WTC11 (cell line): Measurements from ENCODE around the gene HOXB6. TPM values are rescaled to one million over a fixed set of nuclear protein-coding genes. Genes with fewer than 3 reads are reported as not detected.

Experiments used
- ATAC-seq: fragments of 200-7000 bp; cut with Tn5 transposase; 2 replicates; pipeline ENCODE4 v1.10.0; 2021; ENCODE audit warnings: mild to moderate bottlenecking, moderate library complexity
- CTCF ChIA-PET: fragments of 300-600 bp; sonication (Branson Sonifier 250); formaldehyde crosslinking; loops from one replicate; lab custom pipeline; 2021; ENCODE audit warnings: antibody characterized with exemption; lab: Charles Lee
- POLR2A ChIA-PET: fragments of 350-600 bp; sonication (Branson Sonifier 250); formaldehyde crosslinking; loops from one replicate; lab custom pipeline; 2021; ENCODE audit warnings: antibody characterized with exemption; lab: Charles Lee
- DNase-seq: peaks from one replicate; pipeline ENCODE4 v3.0.0; 2021; ENCODE audit warnings: low spot score
- H3K27ac Mint-ChIP-seq: 2 replicates; pipeline ENCODE4 v1.8.0; 2021; ENCODE audit warnings: mixed read lengths
- H3K27me3 Mint-ChIP-seq: 2 replicates; pipeline ENCODE4 v1.8.0; 2021; ENCODE audit warnings: low read depth, mild to moderate bottlenecking, moderate library complexity, mixed read lengths
- H3K36me3 Mint-ChIP-seq: 2 replicates; pipeline ENCODE4 v1.8.0; 2021; ENCODE audit warnings: mixed read lengths
- H3K4me1 Mint-ChIP-seq: 2 replicates; pipeline ENCODE4 v1.8.0; 2022; ENCODE audit warnings: mixed read lengths
- H3K4me3 Mint-ChIP-seq: 2 replicates; pipeline ENCODE4 v1.8.0; 2021; ENCODE audit warnings: mild to moderate bottlenecking, moderate library complexity, mixed read lengths
- H3K9me3 Mint-ChIP-seq: 2 replicates; pipeline ENCODE4 v1.8.0; 2021; ENCODE audit warnings: mixed read lengths
- MYBL2 ChIP-seq: sonication (generic); formaldehyde crosslinking; IDR thresholded peaks from 2 replicates; pipeline ENCODE4 v1.8.1; 2023; ENCODE audit warnings: mild to moderate bottlenecking, moderate library complexity, missing genetic modification reagents
- NFE2L1 ChIP-seq: sonication (generic); formaldehyde crosslinking; IDR thresholded peaks from 2 replicates; pipeline ENCODE4 v1.8.1; 2023; ENCODE audit warnings: missing genetic modification reagents
- SMAD3 ChIP-seq: sonication (generic); formaldehyde crosslinking; IDR thresholded peaks from 2 replicates; pipeline ENCODE4 v1.8.0; 2022; ENCODE audit warnings: missing genetic modification reagents, mild to moderate bottlenecking, borderline replicate concordance
- SMAD4 ChIP-seq: sonication (generic); formaldehyde crosslinking; IDR thresholded peaks from 2 replicates; pipeline ENCODE4 v1.8.0; 2022; ENCODE audit warnings: mild to moderate bottlenecking, missing genetic modification reagents
- TCF7 ChIP-seq: sonication (generic); formaldehyde crosslinking; IDR thresholded peaks from 2 replicates; pipeline ENCODE4 v1.8.0; 2022; ENCODE audit warnings: mild to moderate bottlenecking, low read depth, missing genetic modification reagents, moderate library complexity
- TP53 ChIP-seq: sonication (generic); formaldehyde crosslinking; IDR thresholded peaks from 2 replicates; pipeline ENCODE4 v1.8.1; 2023; ENCODE audit warnings: mild to moderate bottlenecking, missing genetic modification reagents
- ZNF138 ChIP-seq: sonication (generic); formaldehyde crosslinking; conservative IDR thresholded peaks from 2 replicates; pipeline ENCODE4 v1.8.1; 2022; ENCODE audit warnings: mild to moderate bottlenecking, moderate library complexity, missing genetic modification reagents
- ZNF416 ChIP-seq: fragments of 250-450 bp; sonication (Bioruptor Pico); IDR thresholded peaks from 2 replicates; pipeline ENCODE4 v1.9.0; 2021; ENCODE audit warnings: mild to moderate bottlenecking, inconsistent platforms
- total RNA-seq: library from RNA; stranded (reverse); gene quantifications from 3 replicates; pipeline ENCODE4 v1.2.3, GENCODE V29; 2021
- TF ChIP-seq, protein P1 (sequence below): fragments of 250-450 bp; sonication (Bioruptor Pico); IDR thresholded peaks from 2 replicates; pipeline ENCODE4 v1.9.0; 2021; ENCODE audit warnings: mild to moderate bottlenecking
- TF ChIP-seq, protein P2 (sequence below): sonication (generic); formaldehyde crosslinking; IDR thresholded peaks from 2 replicates; pipeline ENCODE4 v1.8.1; 2022; ENCODE audit warnings: mild to moderate bottlenecking, missing genetic modification reagents, moderate library complexity, borderline replicate concordance
- TF ChIP-seq, protein P3 (sequence below): fragments of 250-450 bp; sonication (Bioruptor Pico); IDR thresholded peaks from 2 replicates; pipeline ENCODE4 v2.1.2; 2022; ENCODE audit warnings: mild to moderate bottlenecking, moderate library complexity
- TF ChIP-seq, protein P4 (sequence below): sonication (generic); formaldehyde crosslinking; IDR thresholded peaks from 2 replicates; pipeline ENCODE4 v1.8.1; 2022; ENCODE audit warnings: low read depth, missing genetic modification reagents, borderline replicate concordance
- TF ChIP-seq, protein P5 (sequence below): fragments of 250-450 bp; sonication (Bioruptor Pico); conservative IDR thresholded peaks from 2 replicates; pipeline ENCODE4 v1.9.0; 2021; ENCODE audit warnings: mild to moderate bottlenecking
- TF ChIP-seq, protein P6 (sequence below): sonication (generic); formaldehyde crosslinking; IDR thresholded peaks from 2 replicates; pipeline ENCODE4 v1.8.1; 2023; ENCODE audit warnings: mild to moderate bottlenecking, missing genetic modification reagents
- TF ChIP-seq, protein P7 (sequence below): sonication (generic); formaldehyde crosslinking; IDR thresholded peaks from 2 replicates; pipeline ENCODE4 v1.8.0; 2022; ENCODE audit warnings: mild to moderate bottlenecking, missing genetic modification reagents
- TF ChIP-seq, protein P8 (sequence below): sonication (generic); formaldehyde crosslinking; IDR thresholded peaks from 2 replicates; pipeline ENCODE4 v1.8.0; 2022; ENCODE audit warnings: mild to moderate bottlenecking, missing genetic modification reagents
- TF ChIP-seq, protein P9 (sequence below): sonication (generic); formaldehyde crosslinking; IDR thresholded peaks from 2 replicates; pipeline ENCODE4 v1.8.1; 2023; ENCODE audit warnings: mild to moderate bottlenecking, missing genetic modification reagents
- TF ChIP-seq, protein P10 (sequence below): sonication (generic); formaldehyde crosslinking; IDR thresholded peaks from 2 replicates; pipeline ENCODE4 v1.8.0; 2022; ENCODE audit warnings: missing genetic modification reagents

The HOXB6 gene
- total RNA-seq, 1 experiment from 2014 or later: not detected

DNA sequence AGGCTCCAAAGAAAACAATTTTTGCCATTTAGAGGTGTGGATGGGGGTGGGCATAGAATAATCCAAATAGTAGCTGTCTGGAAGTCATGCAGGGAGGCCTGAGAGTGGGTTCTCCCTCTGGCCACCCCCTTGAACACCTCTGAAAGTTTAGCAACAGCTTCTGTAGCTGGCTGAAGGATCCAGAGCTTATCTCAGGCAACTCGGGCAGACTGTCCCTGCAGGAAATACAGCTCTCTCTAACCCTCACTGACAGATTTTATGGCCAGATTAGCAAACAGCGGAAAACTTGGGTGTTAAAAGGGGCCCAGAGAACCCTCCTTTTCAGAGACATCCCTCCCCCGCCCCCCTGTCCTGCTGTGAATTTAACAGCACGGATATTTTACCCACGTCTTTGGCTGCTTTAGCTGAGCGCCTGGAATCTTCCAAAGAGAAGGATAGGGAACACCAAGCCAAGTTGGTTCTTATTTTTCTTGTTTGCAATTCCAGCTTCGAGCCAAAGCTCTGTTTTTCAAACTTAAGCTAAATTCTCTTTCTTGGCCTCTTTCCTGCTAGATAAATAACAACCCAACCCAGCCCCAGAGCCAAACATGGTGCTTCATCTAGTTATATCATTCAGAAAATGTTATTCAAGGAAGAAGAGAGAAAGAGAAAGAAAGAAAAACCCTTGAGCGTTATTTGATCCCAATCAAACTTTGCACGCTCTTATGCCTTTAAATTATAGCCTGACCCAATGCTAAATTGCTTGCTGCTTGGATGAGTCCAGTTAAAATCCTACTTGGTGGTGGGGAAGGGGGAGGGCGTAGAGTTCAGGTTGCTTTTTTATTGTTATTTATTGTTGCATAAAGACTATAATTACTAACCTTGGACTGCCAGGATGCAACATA lies 57.6 kb downstream of the HOXB6 start:
- POLR2A ChIA-PET: interaction anchor here (0.5 to 1.0 kb wide), 2 partner anchors 18 to 163 kb away, joined by 3 to 4 read pairs; no protein-coding TSS in a partner anchor
- CTCF ChIA-PET: interaction anchor here (0.6 to 2.3 kb wide), 11 partner anchors 17 to 286 kb away, joined by 3 to 8 read pairs (median 4); no protein-coding TSS in a partner anchor
- Mint-ChIP-seq H3K27me3 (peaks cover 99% of the 10 kb centered on the region; the same call in 1 of the 2 replicates), H3K36me3 (no peaks in the 10 kb centered on the region), H3K4me3 (peak overlapping the region; percentile 41), H3K4me1 (peaks cover 74% of the 10 kb centered on the region), H3K27ac (no peak overlapping the region), H3K9me3 (no peaks in the 10 kb centered on the region)
- ATAC-seq: no peak
- no peak for DNase-seq
- TF ChIP-seq, protein P1, sequence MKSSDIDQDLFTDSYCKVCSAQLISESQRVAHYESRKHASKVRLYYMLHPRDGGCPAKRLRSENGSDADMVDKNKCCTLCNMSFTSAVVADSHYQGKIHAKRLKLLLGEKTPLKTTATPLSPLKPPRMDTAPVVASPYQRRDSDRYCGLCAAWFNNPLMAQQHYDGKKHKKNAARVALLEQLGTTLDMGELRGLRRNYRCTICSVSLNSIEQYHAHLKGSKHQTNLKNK: no peak
- TF ChIP-seq, protein P2, sequence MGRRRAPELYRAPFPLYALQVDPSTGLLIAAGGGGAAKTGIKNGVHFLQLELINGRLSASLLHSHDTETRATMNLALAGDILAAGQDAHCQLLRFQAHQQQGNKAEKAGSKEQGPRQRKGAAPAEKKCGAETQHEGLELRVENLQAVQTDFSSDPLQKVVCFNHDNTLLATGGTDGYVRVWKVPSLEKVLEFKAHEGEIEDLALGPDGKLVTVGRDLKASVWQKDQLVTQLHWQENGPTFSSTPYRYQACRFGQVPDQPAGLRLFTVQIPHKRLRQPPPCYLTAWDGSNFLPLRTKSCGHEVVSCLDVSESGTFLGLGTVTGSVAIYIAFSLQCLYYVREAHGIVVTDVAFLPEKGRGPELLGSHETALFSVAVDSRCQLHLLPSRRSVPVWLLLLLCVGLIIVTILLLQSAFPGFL (CRISPR knock-in tag): no peak
- TF ChIP-seq NFE2L1 (CRISPR knock-in tag): no peak
- TF ChIP-seq, protein P3, sequence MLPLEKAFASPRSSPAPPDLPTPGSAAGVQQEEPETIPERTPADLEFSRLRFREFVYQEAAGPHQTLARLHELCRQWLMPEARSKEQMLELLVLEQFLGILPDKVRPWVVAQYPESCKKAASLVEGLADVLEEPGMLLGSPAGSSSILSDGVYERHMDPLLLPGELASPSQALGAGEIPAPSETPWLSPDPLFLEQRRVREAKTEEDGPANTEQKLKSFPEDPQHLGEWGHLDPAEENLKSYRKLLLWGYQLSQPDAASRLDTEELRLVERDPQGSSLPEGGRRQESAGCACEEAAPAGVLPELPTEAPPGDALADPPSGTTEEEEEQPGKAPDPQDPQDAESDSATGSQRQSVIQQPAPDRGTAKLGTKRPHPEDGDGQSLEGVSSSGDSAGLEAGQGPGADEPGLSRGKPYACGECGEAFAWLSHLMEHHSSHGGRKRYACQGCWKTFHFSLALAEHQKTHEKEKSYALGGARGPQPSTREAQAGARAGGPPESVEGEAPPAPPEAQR (CRISPR knock-in tag): no peak
- TF ChIP-seq, protein P4, sequence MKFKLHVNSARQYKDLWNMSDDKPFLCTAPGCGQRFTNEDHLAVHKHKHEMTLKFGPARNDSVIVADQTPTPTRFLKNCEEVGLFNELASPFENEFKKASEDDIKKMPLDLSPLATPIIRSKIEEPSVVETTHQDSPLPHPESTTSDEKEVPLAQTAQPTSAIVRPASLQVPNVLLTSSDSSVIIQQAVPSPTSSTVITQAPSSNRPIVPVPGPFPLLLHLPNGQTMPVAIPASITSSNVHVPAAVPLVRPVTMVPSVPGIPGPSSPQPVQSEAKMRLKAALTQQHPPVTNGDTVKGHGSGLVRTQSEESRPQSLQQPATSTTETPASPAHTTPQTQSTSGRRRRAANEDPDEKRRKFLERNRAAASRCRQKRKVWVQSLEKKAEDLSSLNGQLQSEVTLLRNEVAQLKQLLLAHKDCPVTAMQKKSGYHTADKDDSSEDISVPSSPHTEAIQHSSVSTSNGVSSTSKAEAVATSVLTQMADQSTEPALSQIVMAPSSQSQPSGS (CRISPR knock-in tag): no peak
- TF ChIP-seq, protein P5, sequence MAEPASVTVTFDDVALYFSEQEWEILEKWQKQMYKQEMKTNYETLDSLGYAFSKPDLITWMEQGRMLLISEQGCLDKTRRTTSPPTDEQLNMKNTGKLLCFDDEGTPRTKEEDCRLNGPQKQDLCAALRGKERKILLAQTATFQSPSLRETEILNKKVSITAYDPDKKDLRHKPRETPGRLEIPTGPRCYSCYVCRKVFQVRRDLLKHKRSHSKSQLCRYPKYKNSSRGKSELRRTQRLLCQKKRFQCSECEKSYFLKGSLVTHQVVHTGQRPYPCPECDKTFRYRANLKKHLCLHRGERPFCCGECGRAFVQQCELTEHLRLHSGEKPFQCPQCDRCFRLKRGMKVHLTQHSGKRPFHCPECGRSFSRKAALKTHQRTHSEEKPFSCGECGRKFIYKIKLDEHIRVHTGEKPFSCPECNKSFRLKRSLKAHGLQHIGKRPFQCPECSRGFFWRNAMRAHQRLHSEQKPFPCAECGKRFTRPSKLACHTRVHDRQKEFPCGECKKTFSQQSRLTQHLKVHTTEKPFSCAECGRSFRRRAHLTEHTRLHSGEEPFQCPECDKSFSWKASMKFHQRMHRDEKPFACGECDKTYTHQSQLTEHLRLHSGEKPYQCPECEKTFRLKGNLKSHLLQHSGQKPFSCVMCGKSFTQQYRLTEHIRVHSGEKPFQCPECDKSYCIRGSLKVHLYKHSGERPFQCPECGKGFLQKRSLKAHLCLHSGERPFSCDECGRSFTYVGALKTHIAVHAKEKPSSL (CRISPR knock-in tag): no peak
- no peak for TF ChIP-seq MYBL2 (CRISPR knock-in tag)
- no peak for TF ChIP-seq SMAD3 (CRISPR knock-in tag)
- TF ChIP-seq, protein P6, sequence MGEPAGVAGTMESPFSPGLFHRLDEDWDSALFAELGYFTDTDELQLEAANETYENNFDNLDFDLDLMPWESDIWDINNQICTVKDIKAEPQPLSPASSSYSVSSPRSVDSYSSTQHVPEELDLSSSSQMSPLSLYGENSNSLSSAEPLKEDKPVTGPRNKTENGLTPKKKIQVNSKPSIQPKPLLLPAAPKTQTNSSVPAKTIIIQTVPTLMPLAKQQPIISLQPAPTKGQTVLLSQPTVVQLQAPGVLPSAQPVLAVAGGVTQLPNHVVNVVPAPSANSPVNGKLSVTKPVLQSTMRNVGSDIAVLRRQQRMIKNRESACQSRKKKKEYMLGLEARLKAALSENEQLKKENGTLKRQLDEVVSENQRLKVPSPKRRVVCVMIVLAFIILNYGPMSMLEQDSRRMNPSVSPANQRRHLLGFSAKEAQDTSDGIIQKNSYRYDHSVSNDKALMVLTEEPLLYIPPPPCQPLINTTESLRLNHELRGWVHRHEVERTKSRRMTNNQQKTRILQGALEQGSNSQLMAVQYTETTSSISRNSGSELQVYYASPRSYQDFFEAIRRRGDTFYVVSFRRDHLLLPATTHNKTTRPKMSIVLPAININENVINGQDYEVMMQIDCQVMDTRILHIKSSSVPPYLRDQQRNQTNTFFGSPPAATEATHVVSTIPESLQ (CRISPR knock-in tag): no peak
- no peak for TF ChIP-seq SMAD4 (CRISPR knock-in tag)
- no peak for TF ChIP-seq ZNF416 (CRISPR knock-in tag)
- no peak for TF ChIP-seq TP53 (CRISPR knock-in tag)
- TF ChIP-seq, protein P7, sequence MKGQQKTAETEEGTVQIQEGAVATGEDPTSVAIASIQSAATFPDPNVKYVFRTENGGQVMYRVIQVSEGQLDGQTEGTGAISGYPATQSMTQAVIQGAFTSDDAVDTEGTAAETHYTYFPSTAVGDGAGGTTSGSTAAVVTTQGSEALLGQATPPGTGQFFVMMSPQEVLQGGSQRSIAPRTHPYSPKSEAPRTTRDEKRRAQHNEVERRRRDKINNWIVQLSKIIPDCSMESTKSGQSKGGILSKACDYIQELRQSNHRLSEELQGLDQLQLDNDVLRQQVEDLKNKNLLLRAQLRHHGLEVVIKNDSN (CRISPR knock-in tag): no peak
- no peak for TF ChIP-seq TCF7 (CRISPR knock-in tag)
- TF ChIP-seq, protein P8, sequence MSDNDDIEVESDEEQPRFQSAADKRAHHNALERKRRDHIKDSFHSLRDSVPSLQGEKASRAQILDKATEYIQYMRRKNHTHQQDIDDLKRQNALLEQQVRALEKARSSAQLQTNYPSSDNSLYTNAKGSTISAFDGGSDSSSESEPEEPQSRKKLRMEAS (CRISPR knock-in tag): no peak
- TF ChIP-seq, protein P9, sequence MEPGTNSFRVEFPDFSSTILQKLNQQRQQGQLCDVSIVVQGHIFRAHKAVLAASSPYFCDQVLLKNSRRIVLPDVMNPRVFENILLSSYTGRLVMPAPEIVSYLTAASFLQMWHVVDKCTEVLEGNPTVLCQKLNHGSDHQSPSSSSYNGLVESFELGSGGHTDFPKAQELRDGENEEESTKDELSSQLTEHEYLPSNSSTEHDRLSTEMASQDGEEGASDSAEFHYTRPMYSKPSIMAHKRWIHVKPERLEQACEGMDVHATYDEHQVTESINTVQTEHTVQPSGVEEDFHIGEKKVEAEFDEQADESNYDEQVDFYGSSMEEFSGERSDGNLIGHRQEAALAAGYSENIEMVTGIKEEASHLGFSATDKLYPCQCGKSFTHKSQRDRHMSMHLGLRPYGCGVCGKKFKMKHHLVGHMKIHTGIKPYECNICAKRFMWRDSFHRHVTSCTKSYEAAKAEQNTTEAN: no peak
- no peak for TF ChIP-seq ZNF138 (CRISPR knock-in tag)
- TF ChIP-seq, protein P10, sequence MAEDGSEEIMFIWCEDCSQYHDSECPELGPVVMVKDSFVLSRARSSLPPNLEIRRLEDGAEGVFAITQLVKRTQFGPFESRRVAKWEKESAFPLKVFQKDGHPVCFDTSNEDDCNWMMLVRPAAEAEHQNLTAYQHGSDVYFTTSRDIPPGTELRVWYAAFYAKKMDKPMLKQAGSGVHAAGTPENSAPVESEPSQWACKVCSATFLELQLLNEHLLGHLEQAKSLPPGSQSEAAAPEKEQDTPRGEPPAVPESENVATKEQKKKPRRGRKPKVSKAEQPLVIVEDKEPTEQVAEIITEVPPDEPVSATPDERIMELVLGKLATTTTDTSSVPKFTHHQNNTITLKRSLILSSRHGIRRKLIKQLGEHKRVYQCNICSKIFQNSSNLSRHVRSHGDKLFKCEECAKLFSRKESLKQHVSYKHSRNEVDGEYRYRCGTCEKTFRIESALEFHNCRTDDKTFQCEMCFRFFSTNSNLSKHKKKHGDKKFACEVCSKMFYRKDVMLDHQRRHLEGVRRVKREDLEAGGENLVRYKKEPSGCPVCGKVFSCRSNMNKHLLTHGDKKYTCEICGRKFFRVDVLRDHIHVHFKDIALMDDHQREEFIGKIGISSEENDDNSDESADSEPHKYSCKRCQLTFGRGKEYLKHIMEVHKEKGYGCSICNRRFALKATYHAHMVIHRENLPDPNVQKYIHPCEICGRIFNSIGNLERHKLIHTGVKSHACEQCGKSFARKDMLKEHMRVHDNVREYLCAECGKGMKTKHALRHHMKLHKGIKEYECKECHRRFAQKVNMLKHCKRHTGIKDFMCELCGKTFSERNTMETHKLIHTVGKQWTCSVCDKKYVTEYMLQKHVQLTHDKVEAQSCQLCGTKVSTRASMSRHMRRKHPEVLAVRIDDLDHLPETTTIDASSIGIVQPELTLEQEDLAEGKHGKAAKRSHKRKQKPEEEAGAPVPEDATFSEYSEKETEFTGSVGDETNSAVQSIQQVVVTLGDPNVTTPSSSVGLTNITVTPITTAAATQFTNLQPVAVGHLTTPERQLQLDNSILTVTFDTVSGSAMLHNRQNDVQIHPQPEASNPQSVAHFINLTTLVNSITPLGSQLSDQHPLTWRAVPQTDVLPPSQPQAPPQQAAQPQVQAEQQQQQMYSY (CRISPR knock-in tag): no peak
